GM18873 (cell line): ENCODE measurements around the gene LRRC17.
"Not testable (repeated sequence)": the region's sequence is repeated elsewhere in the genome, so short reads cannot be mapped to it uniquely, and the experiment has no call there.

Experiments used
- ATAC-seq: cut with Tn5 transposase; IDR thresholded peaks from one replicate; pipeline ENCODE4 v1.9.1; 2021; ENCODE audit warnings: mild to moderate bottlenecking, moderate library complexity, moderate number of reproducible peaks; ENCODE audit not compliant: unreplicated experiment, low FRiP score

LRRC17 gene

DNA sequence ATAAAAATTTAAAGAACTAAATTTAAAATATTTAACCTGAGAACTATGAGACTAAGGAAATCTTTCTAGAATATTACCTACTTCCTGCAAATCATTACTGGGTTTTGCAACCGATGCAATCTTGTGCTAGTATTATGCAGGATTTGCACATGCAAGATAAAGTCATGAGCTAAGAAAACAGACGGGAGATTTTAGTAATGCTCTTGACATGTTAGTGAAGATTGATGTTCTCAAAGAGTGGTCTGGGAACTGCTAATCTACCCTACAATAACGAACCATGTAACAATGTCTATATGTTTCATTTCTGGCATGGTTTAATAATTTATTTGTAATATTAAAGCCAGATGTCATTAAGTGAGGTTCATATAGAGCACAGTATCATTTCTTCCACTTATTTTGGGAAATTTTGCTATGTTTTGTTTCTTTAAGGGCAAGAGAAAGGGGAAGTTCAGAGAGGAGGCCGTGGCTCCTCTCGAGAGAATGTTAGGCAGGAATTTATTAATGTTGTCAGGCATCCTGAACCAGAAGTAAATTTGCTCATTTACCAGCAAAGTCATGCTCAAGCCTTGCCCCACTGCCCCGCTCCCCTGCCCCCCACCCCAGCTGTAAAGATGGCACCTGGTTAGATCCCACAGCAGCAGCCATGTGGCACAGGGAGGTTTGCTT, 22.8 kb downstream of the LRRC17 start:
- ATAC-seq: no peak

GRCh38 chr7:102938679-102939078, 25.9 kb downstream of the LRRC17 start:
- ATAC-seq: no peak

GRCh38 chr7:102942181-102942866, 29.5 kb downstream of the LRRC17 start:
- ATAC-seq: no peak

GRCh38 chr7:102942868-102943267, 30.1 kb downstream of the LRRC17 start:
- ATAC-seq: no peak

GRCh38 chr7:102943423-102944169, 30.8 kb downstream of the LRRC17 start:
- no peak for ATAC-seq

DNA sequence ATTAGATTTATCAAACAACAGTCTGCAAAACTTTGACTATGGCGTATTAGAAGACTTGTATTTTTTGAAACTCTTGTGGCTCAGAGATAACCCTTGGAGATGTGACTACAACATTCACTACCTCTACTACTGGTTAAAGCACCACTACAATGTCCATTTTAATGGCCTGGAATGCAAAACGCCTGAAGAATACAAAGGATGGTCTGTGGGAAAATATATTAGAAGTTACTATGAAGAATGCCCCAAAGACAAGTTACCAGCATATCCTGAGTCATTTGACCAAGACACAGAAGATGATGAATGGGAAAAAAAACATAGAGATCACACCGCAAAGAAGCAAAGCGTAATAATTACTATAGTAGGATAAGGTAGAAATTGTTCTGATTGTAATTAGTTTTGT, 31.4 kb downstream of the LRRC17 start:
- ATAC-seq: no peak

DNA sequence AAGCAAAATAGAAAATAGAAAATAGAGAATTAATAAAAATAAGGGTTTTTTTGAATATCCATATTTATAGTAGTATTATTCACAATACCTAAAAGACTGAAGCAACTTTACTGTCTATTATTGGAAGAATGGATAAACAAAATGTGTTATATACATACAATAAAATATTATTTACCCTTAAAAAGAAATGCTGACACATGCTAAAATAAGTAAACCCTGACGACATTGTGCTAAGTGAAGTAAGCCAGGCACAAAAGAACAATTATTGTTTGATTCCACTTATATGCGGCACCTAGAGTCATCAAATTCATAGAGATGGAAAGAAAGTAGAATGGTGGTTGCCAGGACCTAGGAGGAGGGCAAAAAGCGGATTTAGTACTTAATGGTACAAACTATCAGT, 39.0 kb downstream of the LRRC17 start:
- no peak for ATAC-seq

DNA sequence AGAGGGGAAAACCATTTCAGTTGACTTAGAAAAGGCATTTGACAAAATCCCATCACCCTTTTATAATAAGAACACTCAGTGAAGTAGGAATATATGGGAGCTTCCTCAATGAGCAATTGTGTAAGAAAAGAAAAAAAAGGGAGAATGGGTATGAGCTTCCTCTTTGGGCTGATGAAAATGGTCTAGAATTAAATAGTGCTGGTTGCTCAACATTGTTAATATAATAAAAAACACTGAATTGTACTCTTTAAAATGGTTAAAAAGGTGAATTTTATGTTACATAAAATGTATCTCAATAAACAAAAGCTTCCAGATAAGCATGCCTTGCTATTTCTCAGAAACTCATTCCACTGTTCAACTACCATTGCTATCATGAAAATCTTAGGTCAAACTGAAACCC, 40.6 kb downstream of the LRRC17 start:
- ATAC-seq: no peak

DNA sequence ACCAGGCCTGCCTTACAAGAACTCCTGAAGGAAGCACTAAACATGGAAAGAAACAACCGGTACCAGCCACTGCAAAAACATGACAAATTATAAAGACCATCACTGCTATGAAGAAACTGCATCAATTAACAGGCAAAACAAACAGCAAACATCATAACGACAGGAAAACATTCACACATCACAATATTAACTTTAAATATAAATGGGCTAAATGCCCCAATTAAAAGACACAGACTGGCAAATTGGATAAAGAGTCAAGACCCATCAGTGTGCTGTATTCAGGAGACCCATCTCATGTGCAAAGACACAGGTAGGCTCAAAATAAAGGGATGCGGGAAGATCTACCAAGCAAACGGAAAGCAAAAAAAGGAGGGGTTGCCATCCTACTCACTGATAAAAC, 41.6 kb downstream of the LRRC17 start:
- not testable (repeated sequence) for ATAC-seq

- ATAC-seq: not testable (repeated sequence)
Observed at GRCh38 chr7:102958004-102958403, 45.2 kb downstream of the LRRC17 start.

DNA sequence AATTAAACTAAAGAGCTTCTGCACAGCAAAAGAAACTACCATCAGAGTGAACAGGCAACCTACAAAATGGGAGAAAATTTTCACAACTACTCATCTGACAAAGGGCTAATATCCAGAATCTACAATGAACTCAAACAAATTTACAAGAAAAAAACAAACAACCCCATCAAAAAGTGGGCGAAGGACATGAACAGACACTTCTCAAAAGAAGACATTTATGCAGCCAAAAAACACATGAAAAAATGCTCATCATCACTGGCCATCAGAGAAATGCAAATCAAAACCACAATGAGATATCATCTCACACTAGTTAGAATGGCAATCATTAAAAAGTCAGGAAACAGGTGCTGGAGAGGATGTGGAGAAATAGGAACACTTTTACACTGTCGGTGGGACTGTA, 49.2 kb downstream of the LRRC17 start:
- ATAC-seq: not testable (repeated sequence)

DNA sequence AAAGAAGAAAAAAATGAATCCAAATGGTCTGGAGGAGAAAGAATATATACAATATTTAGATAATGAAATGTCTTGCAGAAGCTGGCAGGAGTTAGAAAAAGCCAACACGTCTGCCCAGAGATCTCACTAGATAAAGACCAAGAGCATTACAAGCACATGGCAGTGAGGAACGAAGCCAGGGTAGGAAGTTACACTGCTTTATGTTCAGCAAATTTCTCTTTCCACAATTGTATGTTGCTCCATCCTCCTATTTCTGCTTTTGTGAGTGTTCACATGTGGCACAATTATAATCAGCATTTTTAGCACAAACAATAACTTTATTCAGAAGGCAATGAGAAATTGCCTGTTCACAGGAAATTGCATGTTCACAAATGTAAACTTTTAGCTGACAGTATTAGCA, 53.7 kb downstream of the LRRC17 start:
- no peak for ATAC-seq

DNA sequence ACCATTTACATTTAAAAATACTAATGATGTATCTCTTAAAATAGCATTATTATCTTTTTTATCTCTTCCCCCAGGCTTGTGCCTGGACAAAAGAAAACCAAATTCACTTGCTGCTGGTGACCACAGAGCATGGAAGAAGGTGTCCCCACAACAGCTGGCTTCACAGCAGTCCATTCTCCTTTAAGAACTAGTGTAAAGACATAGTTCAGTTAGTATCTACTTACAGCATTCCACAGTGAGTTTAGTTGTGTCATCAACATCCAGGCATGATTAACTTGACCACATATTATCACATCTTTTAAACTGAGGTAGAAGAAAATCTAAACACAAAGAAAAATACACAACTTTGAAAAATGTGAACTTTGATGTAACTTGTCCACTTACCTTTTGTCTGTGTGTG, 55.0 kb downstream of the LRRC17 start:
- ATAC-seq: no peak

DNA sequence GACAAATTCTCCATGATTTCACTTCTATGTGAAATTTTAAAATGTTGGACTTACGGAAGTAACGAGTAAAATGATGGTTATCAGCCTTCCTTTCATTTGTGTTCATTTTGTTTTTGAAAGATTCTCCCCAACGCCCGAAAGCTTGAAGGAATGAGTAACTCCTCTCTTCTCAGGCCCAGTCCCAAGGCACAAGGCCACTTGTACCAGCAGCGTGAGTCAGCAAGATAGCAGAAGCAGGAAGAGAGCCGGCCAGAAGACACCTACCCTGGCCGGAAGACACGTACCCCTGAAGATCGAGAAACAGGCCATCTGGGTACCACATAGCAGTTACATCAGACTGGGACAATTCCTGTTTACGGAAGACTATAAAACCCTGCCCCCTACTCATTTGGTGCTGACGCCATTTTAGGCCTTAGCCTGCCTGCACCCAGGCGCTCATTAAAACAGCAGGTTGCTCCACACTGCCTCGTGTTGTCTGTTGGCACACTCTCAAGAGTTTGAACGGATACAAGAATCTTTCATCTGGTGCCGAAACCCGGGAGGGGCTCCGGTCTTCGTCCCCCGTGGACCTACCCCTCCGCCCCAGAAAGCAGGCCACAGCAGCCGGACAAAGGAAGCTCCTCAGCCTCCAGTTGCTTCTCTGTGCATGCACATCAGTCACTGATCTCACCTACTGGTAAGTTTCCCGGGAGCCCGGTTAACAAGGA, 60.4 kb downstream of the LRRC17 start:
- no peak for ATAC-seq

GRCh38 chr7:102974366-102975236, 61.8 kb downstream of the LRRC17 start:
- no peak for ATAC-seq

DNA sequence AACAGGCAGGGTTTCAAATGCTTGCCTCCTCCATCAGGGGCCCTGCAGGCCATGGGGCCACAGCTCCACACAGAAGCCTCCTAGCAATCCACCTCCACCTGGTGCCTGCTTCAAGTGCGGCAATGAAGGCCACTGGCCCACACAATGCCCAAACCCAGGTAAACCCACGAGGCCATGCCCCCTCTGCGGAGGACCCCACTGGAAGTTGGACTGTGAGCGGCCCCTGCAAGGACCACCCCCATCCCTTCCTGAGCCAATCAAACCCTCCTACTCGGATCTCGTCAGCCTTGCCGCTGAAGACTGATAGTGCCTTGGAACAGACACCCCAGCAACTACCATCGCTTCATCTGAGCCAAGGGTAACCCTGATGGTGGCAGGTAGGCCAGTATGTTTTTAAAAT, 63.1 kb downstream of the LRRC17 start:
- no peak for ATAC-seq

- no peak for ATAC-seq
Observed at GRCh38 chr7:102976493-102976892, 63.7 kb downstream of the LRRC17 start.

DNA sequence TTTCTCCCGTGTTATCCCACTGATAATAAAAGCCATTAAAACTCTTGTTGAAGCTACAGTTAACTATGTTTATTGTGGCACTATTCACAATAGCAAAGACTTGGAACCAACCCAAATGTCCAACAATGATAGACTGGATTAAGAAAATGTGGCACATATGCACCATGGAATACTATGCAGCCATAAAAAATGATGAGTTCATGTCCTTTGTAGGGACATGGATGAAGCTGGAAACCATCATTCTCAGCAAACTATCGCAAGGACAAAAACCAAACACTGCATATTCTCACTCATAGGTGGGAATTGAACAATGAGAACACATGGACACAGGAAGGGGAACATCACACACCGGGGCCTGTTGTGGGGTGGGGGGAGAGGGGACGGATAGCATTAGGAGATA, 64.8 kb downstream of the LRRC17 start:
- ATAC-seq: not testable (repeated sequence)

- ATAC-seq: no peak
Observed at GRCh38 chr7:102978284-102978683, 65.5 kb downstream of the LRRC17 start.

- ATAC-seq: no peak
Observed at GRCh38 chr7:102979670-102980069, 66.9 kb downstream of the LRRC17 start.
